ENCODE results near the gene RIMS3. TPM values are rescaled to one million over a fixed set of nuclear protein-coding genes. Genes with fewer than 3 reads are reported as not detected.
A peak's percentile ranks its signal among the peaks of the same experiment; 100 is the strongest.
"Not testable (repeated sequence)": the region's sequence is repeated elsewhere in the genome, so short reads cannot be mapped to it uniquely, and the experiment has no call there.

RIMS3 gene
- total RNA-seq, 1 donor from 2014 or later, result 1.0 TPM

DNA sequence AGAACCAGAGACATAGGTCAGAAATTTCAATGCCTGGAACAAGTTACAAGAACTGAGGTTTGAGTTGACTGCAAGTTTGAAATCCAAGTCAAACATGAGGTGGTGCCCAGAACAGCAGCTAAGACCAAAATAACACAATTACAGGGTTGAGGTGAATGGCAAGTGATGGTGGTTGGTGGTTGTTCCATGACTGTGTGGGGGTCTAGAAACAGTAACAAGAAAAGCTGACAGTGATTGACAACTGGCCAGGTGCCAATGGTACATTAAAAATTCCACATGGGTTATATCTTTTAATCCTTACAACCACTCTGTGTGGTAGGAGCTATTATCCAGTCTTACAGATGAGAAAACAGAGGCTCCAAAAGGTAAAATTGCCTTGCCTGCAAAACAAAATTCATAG lies 32.0 kb downstream of the RIMS3 start:
- DNase-seq (ENCODE audit: low spot score), result no peak
- no peak for ATAC-seq

DNA sequence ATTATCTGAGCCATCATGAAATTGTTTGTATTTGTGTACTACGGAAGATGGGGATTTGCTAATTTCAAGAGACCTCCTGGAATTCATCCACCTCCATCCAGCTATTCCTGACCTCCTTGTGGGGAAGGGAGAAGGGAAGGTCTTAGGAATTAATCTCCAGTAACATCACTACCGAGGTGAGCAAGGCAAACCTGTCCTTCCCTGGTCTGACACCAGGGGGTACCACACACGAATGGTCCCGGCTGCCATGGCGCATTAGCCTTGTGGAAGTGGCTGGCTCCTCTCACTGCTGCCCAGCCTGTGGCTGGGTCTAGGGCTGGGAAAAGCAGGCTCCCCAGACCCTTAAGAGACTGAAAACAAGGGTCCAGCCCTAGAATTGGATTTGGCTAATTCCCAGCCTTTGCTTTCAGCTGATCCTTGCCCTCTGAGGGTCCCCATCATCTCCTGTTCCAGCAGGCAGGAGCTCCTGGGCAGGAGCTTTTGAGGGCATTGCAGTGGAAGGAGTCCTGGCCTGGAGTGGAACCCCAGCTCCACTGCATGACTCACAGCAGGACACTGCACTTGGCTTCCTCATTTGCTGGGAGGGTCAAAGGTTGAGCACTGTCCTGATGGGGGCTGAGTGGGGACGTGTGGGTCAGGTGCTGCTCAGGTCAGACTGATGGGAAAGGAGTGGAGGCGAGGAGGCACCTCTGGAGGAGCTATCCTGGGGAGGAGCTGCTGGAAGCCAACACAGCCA lies 34.8 kb downstream of the RIMS3 start:
- no peak for DNase-seq (ENCODE audit: low spot score)
- peak; percentile 86 for ATAC-seq

DNA sequence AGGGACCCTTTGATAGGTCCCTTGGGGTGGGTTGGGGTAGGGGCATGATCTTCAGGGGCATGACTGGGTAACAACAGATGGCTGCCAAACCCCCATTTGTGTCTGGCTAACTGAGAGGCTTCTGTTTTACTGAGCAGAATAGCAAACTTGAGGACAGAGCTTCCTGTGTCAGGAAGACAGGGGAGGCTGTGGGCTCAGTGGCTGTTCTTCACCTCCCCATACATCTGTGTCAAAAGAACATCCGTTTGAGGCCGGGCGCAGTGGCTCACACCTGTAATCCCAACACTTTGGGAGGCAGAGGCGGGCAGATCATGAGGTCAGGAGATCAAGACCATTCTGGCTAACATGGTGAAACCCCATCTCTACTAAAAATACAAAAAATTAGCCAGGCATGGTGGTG lies 35.9 kb downstream of the RIMS3 start:
- not testable (repeated sequence) for DNase-seq (ENCODE audit: low spot score); ATAC-seq

- ATAC-seq (no peak), DNase-seq (ENCODE audit: low spot score) (no peak)
Measured at GRCh38 chr1:40628903-40629292, 36.6 kb downstream of the RIMS3 start.

GRCh38 chr1:40627987-40628902 lies 37.2 kb downstream of the RIMS3 start:
- no peak for DNase-seq (ENCODE audit: low spot score)
- no peak for ATAC-seq

GRCh38 chr1:40626383-40626770 lies 39.1 kb downstream of the RIMS3 start:
- DNase-seq (ENCODE audit: low spot score), result no peak

DNA sequence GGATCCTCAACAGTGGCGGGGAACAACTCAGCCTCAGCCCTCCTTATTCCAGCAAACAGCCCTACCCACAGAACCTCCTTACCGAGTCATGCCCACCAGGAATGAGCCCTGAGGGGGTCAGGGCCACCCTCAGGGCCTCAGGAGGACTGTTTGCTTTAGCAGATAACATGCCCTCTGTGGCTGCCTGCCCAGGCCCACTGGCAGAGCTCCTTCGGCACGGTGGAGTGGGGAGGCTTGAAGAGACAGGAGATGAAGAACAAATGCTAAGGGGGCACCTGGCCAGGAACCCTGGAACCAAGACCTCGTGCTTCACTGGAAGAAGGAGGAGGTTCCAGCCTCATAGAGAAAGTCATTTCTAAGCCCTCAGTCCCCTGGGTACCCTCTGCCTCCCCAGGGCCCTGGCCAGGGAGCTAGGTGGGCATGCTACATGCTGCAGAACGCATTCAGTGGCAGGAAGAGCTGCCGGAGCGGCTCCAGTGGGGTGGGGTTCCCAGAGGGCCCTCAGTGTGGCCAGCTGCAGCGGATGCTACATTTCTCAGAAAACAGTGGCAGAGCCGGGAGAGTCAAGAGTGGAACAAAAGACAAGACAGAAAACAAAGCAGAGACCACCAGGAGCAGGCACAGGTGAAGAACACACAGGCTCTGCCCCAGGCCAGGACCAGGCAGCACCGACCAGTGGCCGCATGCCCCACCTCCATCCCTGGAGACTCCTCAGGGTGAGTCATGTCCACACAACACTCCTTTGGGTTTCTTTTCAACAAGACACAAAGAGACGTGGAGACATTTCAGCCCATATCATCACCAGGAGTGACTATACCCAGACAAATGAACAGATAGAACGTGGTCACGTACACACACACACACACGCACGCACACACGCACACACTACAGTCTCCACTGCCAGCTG lies 39.8 kb downstream of the RIMS3 start:
- DNase-seq (ENCODE audit: low spot score) (no peak), ATAC-seq (peak; percentile 37)

More at GRCh38 chr1:40626383-40626770, 39.1 kb downstream of the RIMS3 start:
- no peak for ATAC-seq

DNA sequence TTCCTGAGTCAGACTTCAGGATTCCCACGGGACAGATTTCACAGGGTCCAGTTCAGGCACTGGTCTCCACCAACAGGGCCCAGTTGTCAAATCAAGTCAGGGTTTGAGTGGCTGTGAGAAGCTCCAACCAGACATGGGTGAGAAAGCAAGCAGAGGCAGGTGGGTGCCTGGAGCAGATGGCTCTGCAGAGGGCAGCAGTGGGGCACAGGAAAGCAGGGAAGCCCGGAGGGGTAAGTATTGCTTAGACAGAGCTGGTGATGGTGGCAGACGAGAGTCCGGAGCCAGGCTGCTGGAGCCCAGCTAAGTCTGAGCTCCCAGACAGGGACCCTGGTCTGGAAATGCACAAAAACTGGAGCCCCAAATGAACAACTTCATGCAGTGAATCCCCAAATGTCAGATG lies 40.4 kb downstream of the RIMS3 start:
- ATAC-seq (peak; percentile 96), DNase-seq (ENCODE audit: low spot score) (peak; percentile 65)

DNA sequence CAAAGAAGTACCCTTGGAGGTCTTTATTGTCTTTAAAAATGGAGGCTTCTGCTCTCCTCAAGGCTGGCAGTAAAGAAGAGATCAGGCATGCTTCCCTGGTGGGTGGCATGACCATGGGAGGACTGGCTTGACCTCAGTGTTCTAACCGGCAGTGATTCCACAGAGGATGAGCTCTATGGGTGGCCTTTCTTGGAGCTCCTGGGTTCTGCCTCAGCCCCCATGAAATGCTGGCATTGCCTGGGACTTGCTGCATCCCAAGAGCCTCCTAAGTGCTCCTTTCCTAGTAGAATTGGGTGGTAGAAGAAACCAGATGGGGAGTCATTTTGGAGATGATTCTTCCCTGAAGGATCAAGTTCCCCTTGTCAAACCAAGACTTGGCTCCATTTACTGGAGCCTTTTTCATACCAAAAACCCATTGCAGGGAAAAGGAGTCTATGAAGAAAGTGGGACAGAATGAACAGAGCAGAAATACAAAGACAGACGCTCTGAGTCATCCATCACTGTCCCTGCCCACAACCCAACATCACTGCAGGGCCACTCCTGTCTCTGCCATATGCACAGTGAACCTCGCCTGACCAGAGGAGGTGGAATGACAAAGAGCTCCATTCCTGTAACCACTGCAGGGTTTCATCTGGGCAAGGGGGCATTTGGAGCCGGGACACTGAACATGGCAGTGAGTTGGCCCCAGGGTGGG lies 42.4 kb downstream of the RIMS3 start:
- peak; percentile 24 for DNase-seq (ENCODE audit: low spot score)
- no peak for ATAC-seq

DNA sequence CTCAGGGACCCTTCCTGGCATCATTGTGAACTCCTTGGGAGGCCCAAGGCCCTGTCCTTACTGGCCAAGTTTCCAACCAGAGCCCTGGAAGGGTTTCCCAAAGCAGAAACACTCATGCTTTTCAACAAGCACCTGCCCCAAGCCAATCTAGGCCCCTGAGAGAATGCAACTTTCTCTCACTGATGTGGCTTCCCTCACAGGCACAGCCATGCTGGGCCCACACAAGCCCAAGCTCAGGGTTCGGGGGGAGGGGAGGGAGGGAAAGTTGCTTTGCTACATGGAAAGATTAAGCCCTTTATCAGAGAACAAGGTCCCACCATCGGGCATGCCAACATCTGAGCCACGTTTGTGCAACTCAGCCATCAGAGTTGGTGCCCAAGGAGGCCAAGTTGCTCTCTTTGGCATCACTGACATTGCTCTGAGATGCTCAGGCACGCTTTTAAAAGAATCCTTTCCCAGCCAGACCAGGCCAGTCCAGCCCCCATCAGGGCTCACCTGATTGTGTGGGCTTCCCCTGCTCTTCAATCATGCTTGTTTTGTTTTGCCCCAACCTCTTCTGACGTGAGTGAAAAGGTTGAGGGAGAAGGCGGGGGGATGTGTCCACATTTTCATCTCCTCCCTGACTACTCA lies 43.5 kb downstream of the RIMS3 start:
- ATAC-seq (no peak), DNase-seq (ENCODE audit: low spot score) (peak; percentile 16)

GRCh38 chr1:40620586-40621210 lies 44.8 kb downstream of the RIMS3 start:
- DNase-seq (ENCODE audit: low spot score) (peak; percentile 8), ATAC-seq (no peak)

GRCh38 chr1:40620150-40620549 lies 45.3 kb downstream of the RIMS3 start:
- DNase-seq (ENCODE audit: low spot score), result peak; percentile 16
- ATAC-seq, result no peak

- ATAC-seq (no peak), DNase-seq (ENCODE audit: low spot score) (no peak)
Measured at GRCh38 chr1:40618108-40618507, 47.4 kb downstream of the RIMS3 start.

DNA sequence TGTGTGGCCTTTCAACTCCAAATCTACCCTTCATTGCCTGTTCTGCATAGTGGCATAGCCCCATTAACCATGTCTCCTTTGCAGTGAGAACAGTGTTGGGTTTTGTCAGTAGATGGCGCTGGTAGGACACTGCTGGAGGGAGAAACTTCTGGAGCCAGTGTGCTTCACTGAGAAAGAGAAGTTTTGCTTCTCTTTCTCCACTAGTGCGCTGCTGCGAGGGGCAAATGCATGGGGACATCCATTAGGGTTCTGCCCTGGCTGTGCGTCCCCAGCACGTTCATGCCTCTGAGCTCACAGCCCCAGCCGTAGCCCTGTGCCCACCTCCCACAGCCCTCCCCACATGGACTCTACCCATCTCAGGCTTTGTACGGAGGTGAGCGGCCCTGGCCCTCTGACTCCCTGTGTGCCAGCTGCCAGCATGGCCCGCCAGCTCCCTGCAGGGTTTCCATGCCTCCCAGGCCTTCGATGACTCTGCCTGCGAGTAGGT lies 53.1 kb downstream of the RIMS3 start:
- DNase-seq (ENCODE audit: low spot score) (peak; percentile 75), ATAC-seq (peak; percentile 100)

GRCh38 chr1:40610156-40610555 lies 55.3 kb downstream of the RIMS3 start:
- no peak for ATAC-seq
- DNase-seq (ENCODE audit: low spot score), result peak; percentile 36

DNA sequence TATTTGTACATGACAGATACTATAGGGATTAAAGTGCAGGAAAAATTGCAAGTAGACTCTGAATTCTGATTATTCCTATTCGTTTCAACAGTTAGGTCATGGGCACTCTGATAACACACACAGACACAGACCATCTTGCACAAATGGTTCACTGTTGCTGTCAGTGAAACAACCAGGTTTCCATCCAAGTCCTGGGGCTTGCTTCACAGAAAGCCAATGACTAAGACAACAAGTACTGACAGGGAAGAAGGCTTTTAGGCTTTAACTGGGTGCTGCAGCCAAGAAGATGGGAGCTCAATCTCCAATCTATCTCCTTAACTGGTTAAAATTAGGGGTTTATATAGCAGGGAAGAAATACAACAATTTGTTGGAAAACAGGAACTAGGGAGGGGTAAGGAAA lies 57.6 kb downstream of the RIMS3 start:
- ATAC-seq (no peak), DNase-seq (ENCODE audit: low spot score) (no peak)

DNA sequence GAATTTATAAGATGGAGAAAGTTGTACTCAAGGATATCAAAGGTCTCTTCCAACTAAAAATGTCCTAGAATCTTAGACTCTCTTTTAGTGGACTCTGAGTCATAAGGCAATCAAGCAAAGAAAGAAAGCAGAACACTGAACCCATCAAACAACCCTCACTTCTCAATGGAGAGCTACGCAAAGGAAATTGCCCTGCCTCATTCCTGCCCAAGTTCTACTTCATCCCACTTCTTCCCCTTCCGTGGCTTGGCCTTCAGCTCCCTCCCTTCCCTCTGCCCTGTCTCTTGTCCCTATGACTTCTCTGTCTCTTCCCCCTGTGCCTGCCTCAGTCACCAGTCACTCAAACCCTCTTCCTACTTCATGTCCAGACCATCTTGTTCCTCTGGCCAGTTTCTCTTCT lies 58.5 kb downstream of the RIMS3 start:
- ATAC-seq, result no peak
- peak; percentile 24 for DNase-seq (ENCODE audit: low spot score)

DNA sequence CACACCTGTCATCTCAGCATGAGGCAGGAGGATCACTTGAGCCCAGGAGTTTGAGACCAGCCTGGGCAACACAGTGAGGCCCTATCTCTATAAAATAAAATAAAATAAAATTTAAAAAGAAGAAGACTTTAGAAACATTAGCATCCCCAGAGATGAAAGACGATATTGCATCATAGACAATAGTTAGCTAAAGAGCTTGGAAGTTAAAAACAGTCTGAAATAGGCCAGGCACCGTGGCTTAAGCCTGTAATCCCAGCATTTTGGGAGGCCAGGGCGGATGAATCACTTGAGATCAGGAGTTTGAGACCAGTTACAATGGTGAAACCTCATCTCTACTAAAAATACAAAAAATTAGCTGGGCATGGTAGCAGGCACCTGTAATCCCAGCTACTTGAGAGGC lies 59.3 kb downstream of the RIMS3 start:
- DNase-seq (ENCODE audit: low spot score) (no peak), ATAC-seq (no peak)

- ATAC-seq, result no peak
- no peak for DNase-seq (ENCODE audit: low spot score)
Measured at GRCh38 chr1:40599926-40600325, 65.6 kb downstream of the RIMS3 start.

Measured in left lobe of liver (tissue), 2 donors.